Stimulated activated CD4-positive, alpha-beta T cell treated with anti-CD3 and anti-CD28 coated beads, Interleukin-1b, Interleukin-23, amount 100 ng/mL, for 48 hours (primary cell): Measurements from ENCODE around the gene OGN.
"Not testable (repeated sequence)": the region's sequence is repeated elsewhere in the genome, so short reads cannot be mapped to it uniquely, and the experiment has no call there.

Source experiments
- DNase-seq: peaks from one replicate; pipeline ENCODE4 v3.0.0-alpha.2; 2020

The OGN gene, protein sequence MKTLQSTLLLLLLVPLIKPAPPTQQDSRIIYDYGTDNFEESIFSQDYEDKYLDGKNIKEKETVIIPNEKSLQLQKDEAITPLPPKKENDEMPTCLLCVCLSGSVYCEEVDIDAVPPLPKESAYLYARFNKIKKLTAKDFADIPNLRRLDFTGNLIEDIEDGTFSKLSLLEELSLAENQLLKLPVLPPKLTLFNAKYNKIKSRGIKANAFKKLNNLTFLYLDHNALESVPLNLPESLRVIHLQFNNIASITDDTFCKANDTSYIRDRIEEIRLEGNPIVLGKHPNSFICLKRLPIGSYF

DNA sequence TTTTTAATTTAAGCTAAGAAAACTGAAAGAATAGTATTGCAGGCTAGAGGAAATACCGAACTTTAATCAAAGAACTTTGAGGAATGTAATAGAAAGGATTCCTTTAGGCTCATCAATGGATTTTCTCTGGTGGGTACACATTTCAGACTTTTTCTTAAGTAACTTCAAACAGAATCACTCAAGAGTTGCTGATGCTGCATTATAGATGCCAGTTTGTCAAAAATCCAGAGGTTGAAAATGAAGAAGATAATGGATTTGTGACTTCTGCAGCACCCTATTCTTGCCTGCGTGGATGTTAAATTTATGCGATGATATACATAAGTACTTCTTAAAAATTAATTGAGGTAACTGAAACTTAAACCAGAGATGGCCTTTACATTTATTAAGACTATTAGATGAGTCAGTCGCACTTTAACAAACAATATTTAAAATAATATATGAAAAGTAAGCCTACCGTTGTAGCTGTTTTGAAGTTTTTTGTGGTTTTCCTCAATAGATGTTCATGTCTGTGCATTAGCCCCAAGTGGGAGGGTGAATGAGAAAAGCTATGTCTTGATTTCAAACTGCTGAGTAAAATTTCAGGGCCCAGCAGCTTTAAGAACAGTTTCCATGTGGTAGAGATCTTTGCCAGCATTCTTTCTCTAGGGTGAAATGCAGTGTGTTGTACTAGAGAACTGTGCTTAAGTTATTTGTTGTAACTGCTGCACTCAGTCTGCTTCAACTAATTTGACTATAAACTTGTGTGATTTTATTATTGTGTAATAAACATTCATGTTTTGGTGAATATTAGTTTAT, at the start of gene OGN:
Gene OGN, minus strand, starts transcription at position 537 of the 795 bp plus-strand sequence. CDS start 1,171 bp downstream, outside the sequence.
- no peak for DNase-seq

DNA sequence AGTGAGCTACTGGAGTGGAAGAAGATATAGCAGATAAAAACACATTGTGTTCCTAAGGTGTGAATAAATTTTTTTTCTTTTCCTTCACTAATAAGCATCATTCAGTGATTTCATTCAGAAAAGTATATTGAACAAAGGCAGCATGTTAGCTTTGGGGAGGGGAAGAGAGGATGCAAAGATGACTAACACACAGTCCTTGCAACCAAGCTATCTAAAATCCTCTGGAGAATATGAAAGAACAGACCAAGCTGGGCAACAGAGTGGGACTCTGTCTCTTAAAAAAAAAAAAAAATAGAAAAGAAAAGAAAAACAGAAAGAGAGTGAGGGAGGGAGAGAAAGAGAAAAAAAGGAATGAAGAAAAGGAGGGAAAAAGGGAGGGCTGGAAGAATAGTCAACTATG, 42.2 kb upstream of the OGN start:
- DNase-seq: no peak

DNA sequence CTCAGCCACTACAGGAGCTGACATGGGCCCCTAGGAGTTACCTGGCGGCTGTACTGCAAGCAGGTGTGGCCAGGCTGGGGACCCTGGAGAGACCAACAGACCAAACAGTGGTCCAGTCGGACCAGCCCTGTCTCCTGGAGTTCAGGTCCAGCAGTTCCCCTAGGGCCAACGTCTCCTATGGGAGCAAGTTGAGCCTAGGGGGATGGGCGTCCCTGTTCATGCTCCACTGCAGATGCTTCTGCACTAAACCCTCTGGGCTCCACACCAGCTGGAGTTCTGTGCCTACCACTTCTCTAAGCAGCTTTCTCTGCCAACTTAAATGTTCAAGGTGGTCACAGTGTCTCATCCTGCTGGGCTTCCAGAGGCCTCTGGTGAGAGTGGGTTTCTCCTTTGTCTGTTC, 40.5 kb upstream of the OGN start:
- DNase-seq: no peak

DNA sequence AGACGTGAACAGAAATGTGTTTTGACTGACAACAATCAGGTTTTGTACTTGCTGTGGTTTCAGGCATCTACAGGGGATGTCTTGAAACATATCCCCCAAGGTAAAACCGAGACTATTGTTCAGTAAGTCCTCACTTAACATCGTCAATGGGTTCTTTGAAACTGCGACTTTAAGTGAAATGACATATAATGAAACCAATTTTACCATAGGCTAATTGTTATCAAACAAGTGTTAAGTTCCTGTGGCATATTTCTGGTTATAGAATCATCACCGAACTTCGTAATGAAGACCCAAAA, 36.3 kb upstream of the OGN start:
- no peak for DNase-seq

DNA sequence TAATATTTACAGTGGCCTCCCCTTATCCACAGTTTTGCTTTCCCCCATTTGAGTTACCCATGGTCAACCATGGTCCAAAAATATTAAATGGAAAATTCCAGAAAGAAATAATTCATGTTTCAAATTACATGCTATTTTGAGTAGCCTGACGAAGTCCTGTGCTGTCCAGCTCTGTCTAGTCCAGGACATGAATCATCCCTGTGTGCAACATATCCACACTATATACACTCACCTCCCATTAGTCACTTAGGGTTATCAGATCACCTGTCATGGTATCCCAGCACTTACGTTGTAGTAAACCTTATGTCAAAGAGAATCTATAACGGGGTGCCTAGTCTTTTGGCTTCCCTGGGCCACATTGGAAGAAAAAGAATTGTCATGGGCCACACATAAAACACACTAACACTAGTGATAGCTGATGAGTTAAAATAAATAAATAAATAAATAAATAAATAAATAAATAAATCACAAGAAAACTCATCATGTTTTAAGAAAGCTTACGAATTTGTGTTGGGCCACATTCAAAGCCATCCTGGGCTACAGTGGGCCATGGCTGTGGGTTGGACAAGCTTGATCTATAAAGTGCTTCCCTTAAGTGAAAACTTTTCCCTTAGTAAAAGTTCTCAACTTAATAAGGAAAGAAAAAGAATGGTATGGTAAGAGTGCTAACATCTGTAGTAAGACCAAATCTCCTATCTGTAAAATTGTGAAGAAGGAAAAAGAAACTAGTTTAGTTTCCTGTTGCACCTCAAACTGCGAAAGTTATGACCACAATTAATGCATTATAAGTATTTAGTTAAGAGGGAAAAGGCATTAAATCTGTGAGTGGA, 35.8 kb upstream of the OGN start:
- DNase-seq: no peak

DNA sequence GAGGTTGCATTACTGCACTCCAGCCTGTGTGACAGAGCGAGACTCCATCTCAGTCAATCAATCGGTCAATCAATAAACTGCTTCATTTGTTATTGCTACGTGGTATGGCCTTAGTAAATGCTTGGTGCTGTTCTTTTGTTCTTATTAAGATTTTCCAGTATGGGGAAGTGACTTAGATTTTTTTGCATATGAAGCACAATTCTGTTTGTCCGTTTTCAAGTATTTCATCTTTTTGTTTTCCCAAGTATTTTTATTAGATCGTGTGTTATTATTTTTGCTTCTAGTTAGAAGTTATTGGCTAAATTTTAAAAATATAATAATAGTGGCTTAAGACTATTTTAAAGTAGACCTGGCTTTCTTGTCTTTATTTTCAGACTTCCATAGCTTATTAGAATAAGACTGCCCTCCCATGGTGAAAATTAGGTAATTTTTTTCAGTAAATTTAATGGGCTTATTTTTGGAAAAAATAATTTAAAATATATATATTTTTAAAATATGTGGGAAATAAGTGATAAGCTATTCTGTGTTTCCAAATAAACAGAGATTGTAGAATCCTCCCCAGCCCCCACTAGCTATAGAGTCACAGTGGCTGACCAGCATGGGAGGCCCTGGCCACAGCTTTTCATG, 34.6 kb upstream of the OGN start:
- no peak for DNase-seq

DNA sequence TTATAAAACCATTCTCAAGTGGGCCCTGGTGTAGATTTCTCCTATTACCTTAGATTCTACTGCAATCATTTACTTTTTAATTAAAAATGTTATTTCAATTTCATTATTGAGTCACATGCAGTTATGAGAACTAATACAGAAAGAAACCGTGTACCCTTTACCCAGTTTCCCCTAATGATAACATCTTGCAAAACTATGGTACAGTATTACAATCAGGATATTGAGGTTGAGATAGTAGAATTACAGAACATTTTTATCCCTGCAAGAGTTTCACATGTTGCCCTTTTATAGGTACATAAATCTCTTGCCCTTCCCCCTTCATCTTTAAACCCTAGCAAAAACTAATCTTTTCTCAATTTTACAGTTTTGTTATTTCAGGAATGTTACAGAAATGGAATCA, 30.9 kb upstream of the OGN start:
- DNase-seq: no peak

DNA sequence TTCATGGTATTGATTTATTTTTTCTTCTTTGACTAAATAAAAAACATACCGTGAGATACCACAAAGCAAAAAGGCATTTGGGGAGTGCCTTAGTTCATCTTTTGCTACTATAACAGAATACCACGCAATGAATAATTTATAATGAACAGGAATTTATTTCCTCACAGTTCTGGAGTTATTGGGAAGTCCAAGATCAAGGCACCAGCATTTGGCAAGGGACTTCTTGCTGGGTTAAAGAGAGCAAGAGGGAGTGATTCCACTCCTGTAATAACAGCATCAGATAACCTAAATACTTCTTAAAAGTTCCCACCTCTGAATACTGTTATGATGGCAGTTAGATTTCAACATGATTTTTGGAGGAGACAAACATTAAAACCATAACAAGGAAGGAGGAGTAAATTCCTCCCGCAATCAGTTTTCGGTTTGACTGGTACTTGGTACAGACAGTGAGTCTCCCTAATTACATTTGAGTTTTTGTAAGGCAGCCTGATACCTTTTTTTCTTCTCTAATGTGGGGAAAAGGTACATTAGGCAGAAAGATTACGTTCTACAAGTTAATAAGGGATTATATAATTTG, 28.7 kb upstream of the OGN start:
- DNase-seq: no peak

DNA sequence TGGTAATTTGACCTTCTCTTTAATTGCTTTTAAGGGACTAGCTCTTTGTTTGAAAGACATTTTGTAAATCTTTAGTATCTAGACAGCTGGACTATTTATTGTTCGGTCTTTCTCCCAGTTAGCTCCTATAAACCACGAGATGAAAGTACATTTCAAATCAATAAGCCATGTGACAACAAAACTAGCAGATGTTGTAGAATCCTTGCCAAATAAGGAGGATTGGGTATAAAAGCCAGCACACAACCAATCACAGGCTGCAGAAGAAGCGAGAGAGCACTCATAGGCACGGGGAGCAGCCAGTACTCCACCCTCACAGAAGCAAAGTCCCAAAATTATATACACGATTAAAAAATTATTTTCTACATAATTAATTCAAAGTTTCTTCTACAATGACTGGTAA, 28.0 kb upstream of the OGN start:
- no peak for DNase-seq

DNA sequence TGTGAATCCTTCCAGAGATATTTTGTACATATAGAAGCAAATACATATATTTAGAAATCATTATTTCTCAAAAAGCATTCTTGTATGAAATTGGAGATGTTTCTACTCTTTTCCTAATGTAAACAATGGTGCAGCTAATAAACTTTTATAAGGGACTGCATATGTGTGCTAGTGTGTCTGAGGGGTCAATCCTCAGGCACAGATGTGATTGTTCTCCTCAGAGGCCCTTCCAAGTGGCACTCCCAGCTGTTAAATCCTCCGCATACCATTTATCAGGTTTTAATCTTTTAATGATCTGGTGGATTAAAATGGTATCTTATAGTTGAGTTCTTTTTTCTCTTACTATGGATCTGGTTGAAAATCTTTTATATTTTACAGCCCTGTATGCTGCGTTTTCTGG, 25.5 kb upstream of the OGN start:
- no peak for DNase-seq

DNA sequence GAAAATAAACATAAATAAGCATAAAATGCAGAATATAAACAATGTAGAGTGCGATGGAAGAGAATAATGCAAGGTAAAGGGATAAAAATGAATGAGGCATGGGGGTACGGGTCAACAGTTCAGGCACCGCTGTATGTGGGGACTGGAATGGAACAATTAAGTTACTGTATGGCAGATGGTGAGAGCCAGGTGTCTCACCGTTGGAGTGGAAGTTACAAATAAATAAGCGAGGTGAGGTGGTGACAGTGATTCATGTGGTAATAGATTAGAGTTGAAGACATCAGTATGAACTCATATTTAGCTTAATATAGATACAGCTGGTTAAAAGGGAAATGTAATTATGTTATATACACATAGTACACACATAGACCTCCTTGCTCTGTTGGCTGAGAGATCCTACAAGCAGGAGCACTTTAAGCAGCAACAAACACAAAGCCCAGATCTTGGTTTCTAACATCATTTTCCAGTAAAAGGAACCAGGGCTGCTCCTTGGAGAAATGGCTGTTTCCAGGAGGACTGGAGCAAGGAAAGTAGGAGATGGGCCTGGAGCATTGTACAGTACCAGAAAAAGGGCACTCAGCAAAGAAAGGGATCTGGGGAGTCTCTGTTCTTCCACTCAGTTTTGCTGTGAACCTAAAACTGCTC, 22.2 kb upstream of the OGN start:
- DNase-seq: no peak

DNA sequence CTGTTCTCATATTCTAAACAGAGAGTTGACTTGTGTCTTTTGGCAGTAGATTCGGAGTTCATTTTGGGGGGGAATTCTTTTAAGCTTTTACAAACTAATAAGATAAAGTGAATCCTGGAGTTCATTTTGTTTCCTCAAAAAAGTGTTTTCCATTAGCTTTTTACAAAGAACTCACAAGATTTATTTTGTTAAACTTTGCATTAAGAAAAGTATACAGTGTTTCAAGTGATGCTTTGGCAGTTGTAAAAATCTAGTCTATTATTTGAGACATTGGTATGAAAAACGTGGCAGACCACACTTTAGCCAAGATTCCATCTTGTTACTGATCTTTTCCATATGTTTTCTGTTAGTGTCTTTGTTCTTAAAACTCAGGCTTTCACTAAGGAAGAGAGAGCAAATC, 21.1 kb upstream of the OGN start:
- no peak for DNase-seq

DNA sequence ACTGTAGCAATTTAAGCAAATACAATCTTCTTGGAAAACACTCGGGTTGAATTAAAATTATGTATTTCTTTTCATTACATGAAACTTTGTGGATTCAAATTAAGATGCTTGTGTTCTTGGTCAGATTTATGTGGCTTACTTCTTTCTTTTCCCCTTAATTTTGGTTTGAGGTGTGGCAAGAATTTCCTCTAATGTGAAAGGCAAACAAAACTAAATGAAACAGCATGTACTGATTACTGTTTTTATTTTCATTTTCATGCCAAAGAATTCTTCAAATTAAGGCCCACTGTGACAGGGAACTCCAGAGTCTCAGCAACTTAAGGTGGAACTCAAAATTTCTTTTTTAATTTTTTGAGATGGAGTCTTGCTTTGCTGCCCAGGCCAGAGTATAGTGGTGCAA, 20.0 kb upstream of the OGN start, which contains the start of gene OMD:
Gene OMD, minus strand, starts transcription at position 132 of the 400 bp plus-strand sequence. CDS start 6,913 bp downstream, outside the sequence.
- no peak for DNase-seq

DNA sequence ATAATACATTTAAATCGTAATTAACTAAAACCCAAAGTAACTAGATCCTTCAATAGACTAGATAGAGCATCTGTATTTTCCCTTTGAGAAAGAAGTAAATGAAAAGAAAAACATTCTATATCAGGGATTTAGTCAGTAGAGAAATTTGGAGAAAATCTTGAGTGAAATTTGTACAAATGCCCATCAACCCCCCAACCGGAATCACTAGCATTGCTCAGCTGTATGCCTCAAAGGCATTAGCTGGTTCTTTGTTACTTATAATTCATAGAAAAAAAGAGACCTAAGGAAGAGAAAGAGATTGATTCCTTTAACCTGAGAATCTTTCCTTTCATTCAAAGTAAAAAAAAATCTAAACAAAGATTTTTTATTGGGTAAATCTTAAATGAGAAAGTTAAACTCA, 19.2 kb upstream of the OGN start:
- no peak for DNase-seq

DNA sequence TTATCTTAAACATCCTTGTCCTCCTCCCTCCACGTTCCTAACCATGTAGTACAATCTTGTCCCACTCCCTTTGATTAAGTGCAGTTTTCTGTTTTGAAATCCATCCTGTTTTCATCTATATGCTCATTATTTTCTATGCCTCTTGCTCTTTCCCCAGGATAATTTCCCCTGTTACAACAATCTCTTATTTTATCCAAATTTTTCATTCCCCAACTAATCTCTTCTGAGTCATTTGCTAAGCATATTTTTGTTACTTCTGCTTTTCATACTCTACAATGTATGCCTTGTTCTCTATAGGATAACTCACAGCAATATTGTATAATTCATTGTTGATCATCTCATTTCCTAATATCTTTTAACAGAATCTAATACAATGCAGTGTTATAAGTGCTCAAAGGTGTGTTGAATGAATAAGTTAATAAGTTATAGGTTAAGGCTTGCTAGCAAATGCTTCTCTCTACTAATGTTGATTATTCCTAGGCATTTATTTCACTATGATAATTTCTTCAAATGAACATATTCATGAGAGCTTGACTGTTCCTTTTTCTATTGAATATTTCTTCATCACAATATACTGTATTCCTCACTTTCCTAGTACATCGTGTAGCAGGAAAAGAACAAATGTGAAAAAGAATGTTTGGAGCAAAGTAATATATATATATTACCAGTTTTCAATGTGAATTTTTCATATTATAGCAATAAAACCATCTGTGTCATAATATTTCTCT, 18.4 kb upstream of the OGN start:
- no peak for DNase-seq

DNA sequence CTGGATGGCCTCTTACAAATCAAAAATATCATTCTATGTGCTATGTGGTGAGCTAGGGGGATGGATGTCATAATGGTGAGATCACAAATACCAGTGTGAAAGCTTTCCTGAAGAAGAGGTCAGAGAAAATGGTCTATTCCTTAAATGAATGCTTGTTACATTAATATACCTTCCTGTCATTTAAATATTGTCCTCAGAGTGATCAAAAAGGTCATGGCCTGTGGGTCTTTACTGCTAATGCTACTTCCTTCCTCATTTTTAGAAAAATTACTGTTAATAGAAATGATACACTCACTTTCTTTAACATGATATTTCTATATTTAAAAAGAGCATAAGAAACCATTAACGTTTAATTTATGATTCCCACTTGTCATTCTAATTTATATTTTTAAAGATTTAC, 10.2 kb upstream of the OGN start:
- no peak for DNase-seq

DNA sequence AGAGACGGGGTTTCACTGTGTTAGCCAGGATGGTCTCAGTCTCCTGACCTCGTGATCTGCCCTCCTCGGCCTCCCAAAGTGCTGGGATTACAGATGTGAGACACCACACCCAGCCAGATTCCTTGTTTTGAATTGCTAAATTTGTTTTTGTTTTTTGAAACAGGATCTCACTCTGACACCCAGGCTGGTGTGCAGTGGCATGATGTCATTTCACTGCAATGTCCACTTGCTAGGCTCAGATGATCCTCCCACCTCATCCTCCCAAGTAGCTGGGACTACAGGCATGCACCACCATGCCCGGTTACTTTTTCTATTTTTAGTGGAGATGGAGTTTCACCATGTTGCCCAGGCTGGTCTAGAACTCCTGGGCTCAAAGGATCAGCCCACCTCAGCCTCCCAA, 6.8 kb upstream of the OGN start:
- DNase-seq: not testable (repeated sequence)

DNA sequence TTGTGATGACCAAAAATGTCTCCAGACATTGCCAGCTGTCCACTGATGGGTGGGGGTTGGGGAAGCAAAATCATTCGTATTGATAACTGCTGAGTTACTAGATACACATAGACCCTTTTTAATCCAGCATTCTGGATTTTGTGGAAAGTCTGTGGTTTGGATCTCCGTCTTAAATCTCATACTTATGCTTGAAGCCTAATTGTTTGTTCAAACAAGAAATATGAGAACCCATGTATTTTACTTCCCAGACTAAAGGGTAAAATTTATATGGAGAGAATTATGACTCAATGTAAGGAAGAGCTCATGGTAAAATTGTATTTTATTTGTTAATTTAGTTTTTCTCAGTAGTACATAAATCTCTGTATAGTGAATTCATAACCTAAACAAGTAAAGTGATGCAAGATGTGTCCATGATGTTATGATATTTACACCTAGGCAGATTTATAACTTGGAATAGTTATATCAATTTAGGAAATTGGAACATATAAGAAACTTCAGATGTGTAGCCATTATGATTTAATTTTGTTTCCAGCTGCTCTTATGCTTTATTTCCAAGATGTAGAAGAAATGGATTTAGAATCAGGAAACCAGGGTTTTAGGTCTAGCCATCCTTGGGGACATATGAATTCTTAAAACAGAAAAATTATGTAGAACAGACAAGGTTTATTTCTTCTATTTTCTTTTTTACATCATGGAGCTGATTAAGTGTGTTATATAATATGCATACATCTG, 4.5 kb upstream of the OGN start:
- DNase-seq: no peak

DNA sequence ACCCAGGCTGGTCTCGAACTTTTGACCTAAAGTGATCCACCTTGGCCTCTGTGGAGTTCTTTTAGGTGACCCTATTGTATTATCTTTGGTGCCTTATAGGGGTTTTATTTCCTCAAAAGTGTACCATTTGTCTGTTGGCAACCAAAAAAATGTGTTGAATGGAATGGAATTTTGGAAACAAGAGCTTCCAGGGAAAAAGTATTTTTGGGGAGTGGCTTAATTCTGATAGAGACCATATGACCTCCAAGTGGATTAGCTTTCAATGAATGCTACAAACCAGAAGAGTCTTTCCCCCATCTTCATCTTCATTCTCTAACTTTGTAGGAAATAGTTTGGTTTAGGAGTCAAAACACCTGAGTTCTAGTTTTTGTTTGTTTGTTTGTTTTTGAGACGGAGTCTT, 3.4 kb upstream of the OGN start:
- DNase-seq: no peak

DNA sequence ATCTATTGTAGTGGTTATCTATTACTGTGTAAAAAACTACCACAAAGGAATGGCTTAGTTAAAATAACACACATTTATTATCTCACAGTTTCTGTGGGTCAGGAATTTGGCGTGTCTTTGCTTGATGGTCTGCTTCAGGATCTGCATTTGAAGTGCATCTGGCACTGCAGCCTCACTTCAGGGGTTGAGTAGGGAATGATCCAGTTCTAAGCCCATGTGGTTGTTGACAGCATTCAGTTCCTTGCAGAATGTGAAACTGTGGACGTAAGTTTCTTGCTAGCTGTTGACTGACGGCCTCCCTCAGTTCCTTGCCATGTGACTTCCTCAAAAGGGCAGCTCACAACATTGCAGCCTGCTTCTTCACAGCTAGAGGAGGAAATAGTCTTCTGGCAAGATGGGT, 2.1 kb upstream of the OGN start:
- DNase-seq: peak; percentile 3

DNA sequence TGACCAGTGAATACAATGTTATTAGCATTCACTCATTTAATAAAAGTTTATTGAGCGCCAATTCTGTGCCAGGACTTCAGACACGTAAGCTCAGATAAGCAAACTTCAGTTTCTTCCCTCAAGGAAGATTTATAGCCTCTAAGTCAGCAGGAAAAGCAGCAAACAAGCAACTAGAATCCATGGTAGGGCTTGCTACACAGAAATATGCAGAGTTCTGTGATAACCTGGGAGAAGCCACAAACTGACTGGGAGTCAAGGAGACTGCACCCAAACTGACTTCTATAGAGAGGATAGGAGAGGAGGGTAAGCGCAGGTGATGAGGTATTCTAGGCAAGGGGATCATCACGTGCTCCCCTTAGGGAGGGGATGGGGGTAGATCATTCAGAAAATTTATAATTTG, 1.4 kb upstream of the OGN start:
- DNase-seq: no peak
